ENCODE results near the gene NFE2L1. TPM values are rescaled to one million over a fixed set of nuclear protein-coding genes. Genes with fewer than 3 reads are reported as not detected.

The NFE2L1 gene
- total RNA-seq, 1 experiment from 2014 or later = 149 TPM

DNA sequence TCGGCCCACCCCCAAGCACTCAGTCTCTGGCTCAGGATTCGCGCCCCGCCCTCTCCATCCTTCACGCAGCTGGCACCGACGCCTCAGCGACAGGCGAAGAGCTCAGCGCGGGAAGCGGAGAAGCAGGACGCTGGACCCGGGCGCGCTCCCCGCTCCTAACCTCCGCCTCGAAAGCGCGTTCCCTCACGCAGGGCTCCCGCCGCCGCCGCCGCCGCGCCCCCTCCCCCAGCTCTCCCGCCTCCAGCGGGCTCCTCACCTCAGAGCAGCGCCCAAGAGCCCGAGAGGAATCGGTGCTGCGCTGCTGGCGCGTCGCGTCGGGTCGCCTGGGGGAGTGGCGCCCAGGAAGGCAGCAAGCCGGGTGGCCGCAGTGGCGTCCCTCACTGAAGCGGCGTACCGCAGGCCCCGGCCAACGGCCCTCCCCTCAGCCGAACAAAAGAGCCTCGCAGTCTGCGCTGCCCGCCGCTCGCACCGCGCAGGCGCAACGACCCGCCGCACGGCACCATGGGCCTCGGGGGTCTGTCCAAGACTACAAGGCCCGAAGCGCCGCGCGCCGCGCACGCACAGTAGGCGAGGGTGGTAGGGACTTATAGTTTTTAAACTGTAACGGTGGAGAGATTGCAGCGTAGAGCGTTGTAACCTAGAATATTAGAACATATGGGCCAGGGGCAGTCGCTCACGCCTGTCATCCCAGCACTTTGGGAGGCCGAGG lies 53.0 kb downstream of the NFE2L1 start, which contains the start of gene CBX1 (continued):
- no peak for TF ChIP-seq SOX15 (CRISPR knock-in tag; IDR thresholded peaks at IDR 0.05)
- TF ChIP-seq, protein P1, sequence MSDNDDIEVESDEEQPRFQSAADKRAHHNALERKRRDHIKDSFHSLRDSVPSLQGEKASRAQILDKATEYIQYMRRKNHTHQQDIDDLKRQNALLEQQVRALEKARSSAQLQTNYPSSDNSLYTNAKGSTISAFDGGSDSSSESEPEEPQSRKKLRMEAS (CRISPR knock-in tag; IDR thresholded peaks at IDR 0.05) = peak; percentile 86
- TF ChIP-seq, protein P2, sequence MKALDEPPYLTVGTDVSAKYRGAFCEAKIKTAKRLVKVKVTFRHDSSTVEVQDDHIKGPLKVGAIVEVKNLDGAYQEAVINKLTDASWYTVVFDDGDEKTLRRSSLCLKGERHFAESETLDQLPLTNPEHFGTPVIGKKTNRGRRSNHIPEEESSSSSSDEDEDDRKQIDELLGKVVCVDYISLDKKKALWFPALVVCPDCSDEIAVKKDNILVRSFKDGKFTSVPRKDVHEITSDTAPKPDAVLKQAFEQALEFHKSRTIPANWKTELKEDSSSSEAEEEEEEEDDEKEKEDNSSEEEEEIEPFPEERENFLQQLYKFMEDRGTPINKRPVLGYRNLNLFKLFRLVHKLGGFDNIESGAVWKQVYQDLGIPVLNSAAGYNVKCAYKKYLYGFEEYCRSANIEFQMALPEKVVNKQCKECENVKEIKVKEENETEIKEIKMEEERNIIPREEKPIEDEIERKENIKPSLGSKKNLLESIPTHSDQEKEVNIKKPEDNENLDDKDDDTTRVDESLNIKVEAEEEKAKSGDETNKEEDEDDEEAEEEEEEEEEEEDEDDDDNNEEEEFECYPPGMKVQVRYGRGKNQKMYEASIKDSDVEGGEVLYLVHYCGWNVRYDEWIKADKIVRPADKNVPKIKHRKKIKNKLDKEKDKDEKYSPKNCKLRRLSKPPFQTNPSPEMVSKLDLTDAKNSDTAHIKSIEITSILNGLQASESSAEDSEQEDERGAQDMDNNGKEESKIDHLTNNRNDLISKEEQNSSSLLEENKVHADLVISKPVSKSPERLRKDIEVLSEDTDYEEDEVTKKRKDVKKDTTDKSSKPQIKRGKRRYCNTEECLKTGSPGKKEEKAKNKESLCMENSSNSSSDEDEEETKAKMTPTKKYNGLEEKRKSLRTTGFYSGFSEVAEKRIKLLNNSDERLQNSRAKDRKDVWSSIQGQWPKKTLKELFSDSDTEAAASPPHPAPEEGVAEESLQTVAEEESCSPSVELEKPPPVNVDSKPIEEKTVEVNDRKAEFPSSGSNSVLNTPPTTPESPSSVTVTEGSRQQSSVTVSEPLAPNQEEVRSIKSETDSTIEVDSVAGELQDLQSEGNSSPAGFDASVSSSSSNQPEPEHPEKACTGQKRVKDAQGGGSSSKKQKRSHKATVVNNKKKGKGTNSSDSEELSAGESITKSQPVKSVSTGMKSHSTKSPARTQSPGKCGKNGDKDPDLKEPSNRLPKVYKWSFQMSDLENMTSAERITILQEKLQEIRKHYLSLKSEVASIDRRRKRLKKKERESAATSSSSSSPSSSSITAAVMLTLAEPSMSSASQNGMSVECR (CRISPR knock-in tag; IDR thresholded peaks at IDR 0.05; ENCODE audit: borderline replicate concordance) = peak; percentile 95
- TF ChIP-seq TEAD1 (CRISPR knock-in tag; IDR thresholded peaks at IDR 0.05) = peak; percentile 84; the same call in 1 of the 2 replicates
- no peak for TF ChIP-seq TCF7 (CRISPR knock-in tag; IDR thresholded peaks at IDR 0.05; ENCODE audit: low read depth)
- TF ChIP-seq, protein P3, sequence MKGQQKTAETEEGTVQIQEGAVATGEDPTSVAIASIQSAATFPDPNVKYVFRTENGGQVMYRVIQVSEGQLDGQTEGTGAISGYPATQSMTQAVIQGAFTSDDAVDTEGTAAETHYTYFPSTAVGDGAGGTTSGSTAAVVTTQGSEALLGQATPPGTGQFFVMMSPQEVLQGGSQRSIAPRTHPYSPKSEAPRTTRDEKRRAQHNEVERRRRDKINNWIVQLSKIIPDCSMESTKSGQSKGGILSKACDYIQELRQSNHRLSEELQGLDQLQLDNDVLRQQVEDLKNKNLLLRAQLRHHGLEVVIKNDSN (CRISPR knock-in tag; IDR thresholded peaks at IDR 0.05) = peak; percentile 58; the same call in 1 of the 2 replicates
- TF ChIP-seq ZNF219 (CRISPR knock-in tag; IDR thresholded peaks at IDR 0.05; ENCODE audit: borderline replicate concordance) = 0 out of 2 replicates have a peak, but pooled peaks have one; percentile 16
- TF ChIP-seq, protein P4, sequence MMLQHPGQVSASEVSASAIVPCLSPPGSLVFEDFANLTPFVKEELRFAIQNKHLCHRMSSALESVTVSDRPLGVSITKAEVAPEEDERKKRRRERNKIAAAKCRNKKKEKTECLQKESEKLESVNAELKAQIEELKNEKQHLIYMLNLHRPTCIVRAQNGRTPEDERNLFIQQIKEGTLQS (CRISPR knock-in tag; conservative IDR thresholded peaks at IDR 0.05) = no peak
- TF ChIP-seq, protein P5, sequence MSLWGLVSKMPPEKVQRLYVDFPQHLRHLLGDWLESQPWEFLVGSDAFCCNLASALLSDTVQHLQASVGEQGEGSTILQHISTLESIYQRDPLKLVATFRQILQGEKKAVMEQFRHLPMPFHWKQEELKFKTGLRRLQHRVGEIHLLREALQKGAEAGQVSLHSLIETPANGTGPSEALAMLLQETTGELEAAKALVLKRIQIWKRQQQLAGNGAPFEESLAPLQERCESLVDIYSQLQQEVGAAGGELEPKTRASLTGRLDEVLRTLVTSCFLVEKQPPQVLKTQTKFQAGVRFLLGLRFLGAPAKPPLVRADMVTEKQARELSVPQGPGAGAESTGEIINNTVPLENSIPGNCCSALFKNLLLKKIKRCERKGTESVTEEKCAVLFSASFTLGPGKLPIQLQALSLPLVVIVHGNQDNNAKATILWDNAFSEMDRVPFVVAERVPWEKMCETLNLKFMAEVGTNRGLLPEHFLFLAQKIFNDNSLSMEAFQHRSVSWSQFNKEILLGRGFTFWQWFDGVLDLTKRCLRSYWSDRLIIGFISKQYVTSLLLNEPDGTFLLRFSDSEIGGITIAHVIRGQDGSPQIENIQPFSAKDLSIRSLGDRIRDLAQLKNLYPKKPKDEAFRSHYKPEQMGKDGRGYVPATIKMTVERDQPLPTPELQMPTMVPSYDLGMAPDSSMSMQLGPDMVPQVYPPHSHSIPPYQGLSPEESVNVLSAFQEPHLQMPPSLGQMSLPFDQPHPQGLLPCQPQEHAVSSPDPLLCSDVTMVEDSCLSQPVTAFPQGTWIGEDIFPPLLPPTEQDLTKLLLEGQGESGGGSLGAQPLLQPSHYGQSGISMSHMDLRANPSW (CRISPR knock-in tag; conservative IDR thresholded peaks at IDR 0.05; ENCODE audit: low read depth) = no peak
- no peak for TF ChIP-seq IRF2 (CRISPR knock-in tag; IDR thresholded peaks at IDR 0.05; ENCODE audit: borderline replicate concordance, low read depth)
- TF ChIP-seq, protein P6, sequence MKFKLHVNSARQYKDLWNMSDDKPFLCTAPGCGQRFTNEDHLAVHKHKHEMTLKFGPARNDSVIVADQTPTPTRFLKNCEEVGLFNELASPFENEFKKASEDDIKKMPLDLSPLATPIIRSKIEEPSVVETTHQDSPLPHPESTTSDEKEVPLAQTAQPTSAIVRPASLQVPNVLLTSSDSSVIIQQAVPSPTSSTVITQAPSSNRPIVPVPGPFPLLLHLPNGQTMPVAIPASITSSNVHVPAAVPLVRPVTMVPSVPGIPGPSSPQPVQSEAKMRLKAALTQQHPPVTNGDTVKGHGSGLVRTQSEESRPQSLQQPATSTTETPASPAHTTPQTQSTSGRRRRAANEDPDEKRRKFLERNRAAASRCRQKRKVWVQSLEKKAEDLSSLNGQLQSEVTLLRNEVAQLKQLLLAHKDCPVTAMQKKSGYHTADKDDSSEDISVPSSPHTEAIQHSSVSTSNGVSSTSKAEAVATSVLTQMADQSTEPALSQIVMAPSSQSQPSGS (CRISPR knock-in tag; IDR thresholded peaks at IDR 0.05; ENCODE audit: borderline replicate concordance, low read depth) = no peak
- 0 out of 2 replicates have a peak, but pooled peaks have one; percentile 11 for TF ChIP-seq CREM (CRISPR knock-in tag; IDR thresholded peaks at IDR 0.05)
- peak; percentile 54; the same call in 1 of the 2 replicates for TF ChIP-seq JUN (CRISPR knock-in tag; IDR thresholded peaks at IDR 0.05)
- TF ChIP-seq, protein P7, sequence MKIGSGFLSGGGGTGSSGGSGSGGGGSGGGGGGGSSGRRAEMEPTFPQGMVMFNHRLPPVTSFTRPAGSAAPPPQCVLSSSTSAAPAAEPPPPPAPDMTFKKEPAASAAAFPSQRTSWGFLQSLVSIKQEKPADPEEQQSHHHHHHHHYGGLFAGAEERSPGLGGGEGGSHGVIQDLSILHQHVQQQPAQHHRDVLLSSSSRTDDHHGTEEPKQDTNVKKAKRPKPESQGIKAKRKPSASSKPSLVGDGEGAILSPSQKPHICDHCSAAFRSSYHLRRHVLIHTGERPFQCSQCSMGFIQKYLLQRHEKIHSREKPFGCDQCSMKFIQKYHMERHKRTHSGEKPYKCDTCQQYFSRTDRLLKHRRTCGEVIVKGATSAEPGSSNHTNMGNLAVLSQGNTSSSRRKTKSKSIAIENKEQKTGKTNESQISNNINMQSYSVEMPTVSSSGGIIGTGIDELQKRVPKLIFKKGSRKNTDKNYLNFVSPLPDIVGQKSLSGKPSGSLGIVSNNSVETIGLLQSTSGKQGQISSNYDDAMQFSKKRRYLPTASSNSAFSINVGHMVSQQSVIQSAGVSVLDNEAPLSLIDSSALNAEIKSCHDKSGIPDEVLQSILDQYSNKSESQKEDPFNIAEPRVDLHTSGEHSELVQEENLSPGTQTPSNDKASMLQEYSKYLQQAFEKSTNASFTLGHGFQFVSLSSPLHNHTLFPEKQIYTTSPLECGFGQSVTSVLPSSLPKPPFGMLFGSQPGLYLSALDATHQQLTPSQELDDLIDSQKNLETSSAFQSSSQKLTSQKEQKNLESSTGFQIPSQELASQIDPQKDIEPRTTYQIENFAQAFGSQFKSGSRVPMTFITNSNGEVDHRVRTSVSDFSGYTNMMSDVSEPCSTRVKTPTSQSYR (CRISPR knock-in tag; IDR thresholded peaks at IDR 0.05) = peak; percentile 69; the same call in 1 of the 2 replicates
- peak; percentile 95 for TF ChIP-seq MYBL2 (CRISPR knock-in tag; IDR thresholded peaks at IDR 0.05)
- no peak for TF ChIP-seq NFYB (CRISPR knock-in tag; conservative IDR thresholded peaks at IDR 0.05; ENCODE audit: low read depth)
- no peak for TF ChIP-seq EMX1 (CRISPR knock-in tag; IDR thresholded peaks at IDR 0.05)
- TF ChIP-seq ZNF121 (CRISPR knock-in tag; IDR thresholded peaks at IDR 0.05) = peak; percentile 17; the same call in 1 of the 2 replicates
- TF ChIP-seq, protein P8, sequence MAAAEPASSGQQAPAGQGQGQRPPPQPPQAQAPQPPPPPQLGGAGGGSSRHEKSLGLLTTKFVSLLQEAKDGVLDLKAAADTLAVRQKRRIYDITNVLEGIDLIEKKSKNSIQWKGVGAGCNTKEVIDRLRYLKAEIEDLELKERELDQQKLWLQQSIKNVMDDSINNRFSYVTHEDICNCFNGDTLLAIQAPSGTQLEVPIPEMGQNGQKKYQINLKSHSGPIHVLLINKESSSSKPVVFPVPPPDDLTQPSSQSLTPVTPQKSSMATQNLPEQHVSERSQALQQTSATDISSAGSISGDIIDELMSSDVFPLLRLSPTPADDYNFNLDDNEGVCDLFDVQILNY (CRISPR knock-in tag; IDR thresholded peaks at IDR 0.05) = peak; percentile 85
- TF ChIP-seq NFATC4 (CRISPR knock-in tag; IDR thresholded peaks at IDR 0.05) = no peak
- peak; percentile 46 for TF ChIP-seq SP1 (CRISPR knock-in tag; conservative IDR thresholded peaks at IDR 0.05)
- TF ChIP-seq ZNF423 (CRISPR knock-in tag; IDR thresholded peaks at IDR 0.05) = peak; percentile 49; the same call in 1 of the 2 replicates
- TF ChIP-seq KAT7 (CRISPR knock-in tag; IDR thresholded peaks at IDR 0.05; ENCODE audit: borderline replicate concordance) = peak; percentile 92; the same call in 1 of the 2 replicates
- 0 out of 2 replicates have a peak, but pooled peaks have one; percentile 17 for TF ChIP-seq ZNF317 (CRISPR knock-in tag; IDR thresholded peaks at IDR 0.05; ENCODE audit: borderline replicate concordance, low read depth)
- TF ChIP-seq FOXP1 (CRISPR knock-in tag; IDR thresholded peaks at IDR 0.05; ENCODE audit: borderline replicate concordance) = peak; percentile 87; the same call in 1 of the 2 replicates
